SK-N-SH (cell line): Measurements from ENCODE around the gene TMEM98.

Experiments
- CTCF ChIP-seq: fragments of 200-600 bp; sonication (generic); IDR thresholded peaks from 2 replicates; pipeline ENCODE4 v1.6.1; 2017; ENCODE audit warnings: antibody characterized with exemption, mild to moderate bottlenecking, moderate library complexity
- FOSL2 ChIP-seq: IDR thresholded peaks from 2 replicates; pipeline ENCODE4 v1.4.0; 2012; ENCODE audit warnings: low read depth, mild to moderate bottlenecking, moderate library complexity, borderline replicate concordance
- FOXJ3 ChIP-seq: sonication (generic); formaldehyde crosslinking; IDR thresholded peaks from 2 replicates; pipeline ENCODE4 v1.5.1; 2020; ENCODE audit warnings: mild to moderate bottlenecking, missing genetic modification reagents
- GABPA ChIP-seq: IDR thresholded peaks from 2 replicates; pipeline ENCODE4 v1.4.0; 2012; ENCODE audit warnings: low read depth, mild to moderate bottlenecking
- GATA2 ChIP-seq: sonication (generic); formaldehyde crosslinking; IDR thresholded peaks from 2 replicates; pipeline ENCODE4 v1.5.0; 2020; ENCODE audit warnings: mild to moderate bottlenecking, missing genetic modification reagents
- JUND ChIP-seq: IDR thresholded peaks from 2 replicates; pipeline ENCODE4 v1.4.0; 2012
- POLR2AphosphoS5 ChIP-seq: IDR thresholded peaks from 2 replicates; pipeline ENCODE4 v1.6.1; 2012; ENCODE audit warnings: low read depth, low read length
- RAD21 ChIP-seq: IDR thresholded peaks from 2 replicates; pipeline ENCODE4 v1.6.1; 2012; ENCODE audit warnings: mild to moderate bottlenecking, low read length
- RXRA ChIP-seq: IDR thresholded peaks from 2 replicates; pipeline ENCODE4 v1.4.0; 2012; ENCODE audit warnings: low read depth, mild to moderate bottlenecking, borderline replicate concordance
- SMC3 ChIP-seq: IDR thresholded peaks from 2 replicates; pipeline ENCODE4 v1.6.1; 2012; ENCODE audit warnings: low read depth, low read length, improper control_type of control experiment
- TEAD4 ChIP-seq: IDR thresholded peaks from 2 replicates; pipeline ENCODE4 v1.4.0; 2012; ENCODE audit warnings: mild to moderate bottlenecking, borderline replicate concordance; ENCODE audit not compliant: insufficient read depth
- TF ChIP-seq, protein P1 (sequence below): IDR thresholded peaks from 2 replicates; pipeline ENCODE4 v1.6.1; 2012; ENCODE audit warnings: mild to moderate bottlenecking, low read depth, low read length, moderate library complexity

- no peak for TF ChIP-seq CTCF
- TF ChIP-seq, protein P1, sequence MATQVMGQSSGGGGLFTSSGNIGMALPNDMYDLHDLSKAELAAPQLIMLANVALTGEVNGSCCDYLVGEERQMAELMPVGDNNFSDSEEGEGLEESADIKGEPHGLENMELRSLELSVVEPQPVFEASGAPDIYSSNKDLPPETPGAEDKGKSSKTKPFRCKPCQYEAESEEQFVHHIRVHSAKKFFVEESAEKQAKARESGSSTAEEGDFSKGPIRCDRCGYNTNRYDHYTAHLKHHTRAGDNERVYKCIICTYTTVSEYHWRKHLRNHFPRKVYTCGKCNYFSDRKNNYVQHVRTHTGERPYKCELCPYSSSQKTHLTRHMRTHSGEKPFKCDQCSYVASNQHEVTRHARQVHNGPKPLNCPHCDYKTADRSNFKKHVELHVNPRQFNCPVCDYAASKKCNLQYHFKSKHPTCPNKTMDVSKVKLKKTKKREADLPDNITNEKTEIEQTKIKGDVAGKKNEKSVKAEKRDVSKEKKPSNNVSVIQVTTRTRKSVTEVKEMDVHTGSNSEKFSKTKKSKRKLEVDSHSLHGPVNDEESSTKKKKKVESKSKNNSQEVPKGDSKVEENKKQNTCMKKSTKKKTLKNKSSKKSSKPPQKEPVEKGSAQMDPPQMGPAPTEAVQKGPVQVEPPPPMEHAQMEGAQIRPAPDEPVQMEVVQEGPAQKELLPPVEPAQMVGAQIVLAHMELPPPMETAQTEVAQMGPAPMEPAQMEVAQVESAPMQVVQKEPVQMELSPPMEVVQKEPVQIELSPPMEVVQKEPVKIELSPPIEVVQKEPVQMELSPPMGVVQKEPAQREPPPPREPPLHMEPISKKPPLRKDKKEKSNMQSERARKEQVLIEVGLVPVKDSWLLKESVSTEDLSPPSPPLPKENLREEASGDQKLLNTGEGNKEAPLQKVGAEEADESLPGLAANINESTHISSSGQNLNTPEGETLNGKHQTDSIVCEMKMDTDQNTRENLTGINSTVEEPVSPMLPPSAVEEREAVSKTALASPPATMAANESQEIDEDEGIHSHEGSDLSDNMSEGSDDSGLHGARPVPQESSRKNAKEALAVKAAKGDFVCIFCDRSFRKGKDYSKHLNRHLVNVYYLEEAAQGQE: no peak
- no peak for TF ChIP-seq RAD21
- TF ChIP-seq JUND: no peak
- no peak for TF ChIP-seq TEAD4
- no peak for TF ChIP-seq FOXJ3
- no peak for TF ChIP-seq POLR2AphosphoS5
- TF ChIP-seq SMC3: no peak
- TF ChIP-seq GABPA: no peak
- no peak for TF ChIP-seq GATA2
- TF ChIP-seq FOSL2: no peak
- no peak for TF ChIP-seq RXRA
These were observed 11.8 kb upstream of the TMEM98 start for GRCh38 chr17:32916134-32916533.
